IMR-90 (cell line): Measurements from ENCODE around the gene TMEM131. TPM values are rescaled to one million over a fixed set of nuclear protein-coding genes. Genes with fewer than 3 reads are reported as not detected.

Experiments used
- ATAC-seq: fragments of 200-7000 bp; cut with Tn5 transposase; 2 replicates; pipeline ENCODE4 v1.9.1; 2020; ENCODE audit warnings: low read depth, mild to moderate bottlenecking, moderate library complexity
- BruUV-seq: library from RNA; stranded (reverse); fragments of 400-500 nt; replicated peaks from 2 replicates; lab custom pipeline; 2021; lab: Mats Ljungman, UMichigan
- CTCF ChIA-PET: fragments of 300-600 bp; formaldehyde crosslinking; extraction: SDS; loops from one replicate; lab custom pipeline; 2021; ENCODE audit warnings: antibody characterized with exemption; lab: Yijun Ruan, JAX
- POLR2A ChIA-PET: fragments of 300-600 bp; sonication (Branson Sonifier 250); formaldehyde crosslinking; loops from one replicate; lab custom pipeline; 2022; ENCODE audit warnings: antibody characterized with exemption; ENCODE audit not compliant: unreplicated experiment; lab: Charles Lee
- DNase-seq: peaks from one replicate; pipeline ENCODE4 v3.0.0; 2013
- H2AFZ ChIP-seq: replicated peaks from 2 replicates; pipeline ENCODE3; 2013; ENCODE audit warnings: low read length, mild to moderate bottlenecking; ENCODE audit not compliant: poor library complexity
- H2AK5ac ChIP-seq: 2 replicates; pipeline ENCODE4 v1.6.1; 2013; ENCODE audit warnings: low read depth, low read length, inconsistent platforms
- H2AK9ac ChIP-seq: replicated peaks from 2 replicates; pipeline ENCODE3; 2013; ENCODE audit warnings: mild to moderate bottlenecking, low read depth, low read length, moderate library complexity; ENCODE audit not compliant: poor library complexity
- H2BK120ac ChIP-seq: 2 replicates; pipeline ENCODE4 v1.6.1; 2013; ENCODE audit warnings: low read depth, low read length, inconsistent platforms
- H2BK15ac ChIP-seq: 3 replicates; pipeline ENCODE4 v1.6.1; 2013; ENCODE audit warnings: low read depth, low read length, inconsistent platforms
- H2BK20ac ChIP-seq: 2 replicates; pipeline ENCODE4 v1.6.1; 2013; ENCODE audit warnings: low read depth, mild to moderate bottlenecking, inconsistent platforms, low read length, moderate library complexity
- H2BK5ac ChIP-seq: 2 replicates; pipeline ENCODE4 v1.6.1; 2013; ENCODE audit warnings: mild to moderate bottlenecking, low read depth, low read length, inconsistent platforms; ENCODE audit not compliant: poor library complexity, severe bottlenecking
- H3K14ac ChIP-seq: replicated peaks from 2 replicates; pipeline ENCODE4 v1.6.1; 2013; ENCODE audit warnings: low read depth, low read length, inconsistent platforms
- H3K18ac ChIP-seq: 2 replicates; pipeline ENCODE4 v1.6.1; 2013; ENCODE audit warnings: low read depth, low read length, control low read depth
- H3K23ac ChIP-seq: 2 replicates; pipeline ENCODE4 v1.6.1; 2013; ENCODE audit warnings: low read depth, low read length, inconsistent platforms
- H3K27ac ChIP-seq: 2 replicates; pipeline ENCODE4 v1.5.1; 2013; ENCODE audit warnings: mild to moderate bottlenecking, control low read depth, low read length; ENCODE audit not compliant: insufficient read depth
- H3K27me3 ChIP-seq: 2 replicates; pipeline ENCODE4 v1.6.1; 2013; ENCODE audit warnings: low read length; ENCODE audit not compliant: control insufficient read depth, insufficient read depth
- H3K36me3 ChIP-seq: 2 replicates; pipeline ENCODE4 v1.6.1; 2013; ENCODE audit warnings: low read length, mixed read lengths; ENCODE audit not compliant: control insufficient read depth, insufficient read depth
- H3K4ac ChIP-seq: 2 replicates; pipeline ENCODE4 v1.6.1; 2013; ENCODE audit warnings: low read depth, low read length, inconsistent platforms
- H3K4me1 ChIP-seq: 2 replicates; pipeline ENCODE4 v1.6.1; 2013; ENCODE audit warnings: low read length, mixed read lengths; ENCODE audit not compliant: control insufficient read depth, insufficient read depth
- H3K4me2 ChIP-seq: 2 replicates; pipeline ENCODE4 v1.6.1; 2013; ENCODE audit warnings: low read depth, mild to moderate bottlenecking, control low read depth, low read length, moderate library complexity
- H3K4me3 ChIP-seq: 2 replicates; pipeline ENCODE4 v1.5.1; 2013; ENCODE audit warnings: low read depth, mild to moderate bottlenecking, control low read depth, low read length, moderate library complexity; ENCODE audit not compliant: insufficient read depth
- H3K56ac ChIP-seq: 2 replicates; pipeline ENCODE4 v1.6.1; 2013; ENCODE audit warnings: low read length, inconsistent platforms; ENCODE audit not compliant: insufficient read depth; ENCODE audit errors: extremely low read depth
- H3K79me1 ChIP-seq, 2 experiments: 2 replicates each; pipeline ENCODE4 v1.6.1; 2013; ENCODE audit warnings: low read length in 2 of 2, inconsistent platforms in 1 of 2, low read depth in 1 of 2
- H3K9ac ChIP-seq: 2 replicates; pipeline ENCODE4 v1.6.1; 2013; ENCODE audit warnings: low read depth, low read length, control low read depth
- H3K9me1 ChIP-seq: 2 replicates; pipeline ENCODE4 v1.6.1; 2013; ENCODE audit warnings: low read length, inconsistent platforms; ENCODE audit not compliant: insufficient read depth
- H3K9me3 ChIP-seq: 2 replicates; pipeline ENCODE4 v1.6.1; 2013; ENCODE audit warnings: low read length; ENCODE audit not compliant: control insufficient read depth, insufficient read depth
- H4K20me1 ChIP-seq: 2 replicates; pipeline ENCODE4 v1.6.1; 2013; ENCODE audit warnings: low read length, inconsistent platforms; ENCODE audit not compliant: insufficient read depth
- H4K5ac ChIP-seq: 2 replicates; pipeline ENCODE4 v1.6.1; 2013; ENCODE audit warnings: mild to moderate bottlenecking, low read depth, low read length, control low read depth
- H4K8ac ChIP-seq, 2 experiments: 2 replicates each; pipeline ENCODE4 v1.6.1; 2013; ENCODE audit warnings: low read depth in 2 of 2, low read length in 2 of 2, control low read depth in 1 of 2, inconsistent platforms in 1 of 2
- H4K91ac ChIP-seq: 2 replicates; pipeline ENCODE4 v1.6.1; 2013; ENCODE audit warnings: low read depth, low read length, inconsistent platforms; ENCODE audit not compliant: insufficient read depth
- BHLHE40 ChIP-seq: fragments of 150-350 bp; IDR thresholded peaks from 2 replicates; pipeline ENCODE4 v1.6.1; 2016; ENCODE audit warnings: mild to moderate bottlenecking, low read depth, low read length
- CEBPB ChIP-seq: IDR thresholded peaks from 2 replicates; pipeline ENCODE4 v1.6.1; 2012; ENCODE audit warnings: low read depth, low read length, improper control_type of control experiment
- CHD1 ChIP-seq: IDR thresholded peaks from 2 replicates; pipeline ENCODE4 v1.6.1; 2012; ENCODE audit warnings: low read depth, low read length, improper control_type of control experiment
- ELK1 ChIP-seq: fragments of 150-350 bp; IDR thresholded peaks from 2 replicates; pipeline ENCODE4 v1.6.1; 2016; ENCODE audit warnings: low read depth, mild to moderate bottlenecking, low read length, moderate library complexity, borderline replicate concordance
- FOS ChIP-seq: fragments of 150-350 bp; IDR thresholded peaks from 2 replicates; pipeline ENCODE4 v1.6.1; 2016; ENCODE audit warnings: low read depth, low read length
- MAFK ChIP-seq: IDR thresholded peaks from 2 replicates; pipeline ENCODE4 v1.6.1; 2012; ENCODE audit warnings: low read depth, low read length, improper control_type of control experiment
- MAZ ChIP-seq: IDR thresholded peaks from 2 replicates; pipeline ENCODE4 v1.6.1; 2012; ENCODE audit warnings: low read depth, mild to moderate bottlenecking, low read length, improper control_type of control experiment, moderate library complexity, borderline replicate concordance
- MXI1 ChIP-seq: IDR thresholded peaks from 2 replicates; pipeline ENCODE4 v1.6.1; 2012; ENCODE audit warnings: low read depth, mild to moderate bottlenecking, low read length, moderate library complexity, borderline replicate concordance
- NFE2L2 ChIP-seq: fragments of 150-350 bp; IDR thresholded peaks from 2 replicates; pipeline ENCODE4 v1.6.1; 2016; ENCODE audit warnings: low read depth, mild to moderate bottlenecking, low read length
- POLR2A ChIP-seq: IDR thresholded peaks from 2 replicates; pipeline ENCODE4 v1.6.1; 2012; ENCODE audit warnings: mild to moderate bottlenecking, low read depth, low read length
- RAD21 ChIP-seq: IDR thresholded peaks from 2 replicates; pipeline ENCODE4 v1.6.1; 2012; ENCODE audit warnings: low read length, improper control_type of control experiment
- RCOR1 ChIP-seq: IDR thresholded peaks from 2 replicates; pipeline ENCODE4 v1.6.1; 2012; ENCODE audit warnings: mild to moderate bottlenecking, low read length, improper control_type of control experiment; ENCODE audit not compliant: insufficient replicate concordance
- RFX5 ChIP-seq: IDR thresholded peaks from 2 replicates; pipeline ENCODE4 v1.8.0; 2012; ENCODE audit warnings: low read depth, mild to moderate bottlenecking, low read length, moderate library complexity
- SMC3 ChIP-seq: fragments of 150-350 bp; IDR thresholded peaks from 2 replicates; pipeline ENCODE4 v1.6.1; 2016; ENCODE audit warnings: low read depth, mild to moderate bottlenecking, antibody characterized with exemption, low read length, moderate library complexity
- WGBS, 2 experiments: methylation state at CpG; one replicate each; pipeline versions ENCODE4 v1.1.5 to v1.1.7; 2013; ENCODE audit warnings: missing lambda C conversion rate in 2 of 2; ENCODE audit not compliant: insufficient read length in 1 of 2; ENCODE audit errors: extremely low coverage in 2 of 2; 5-methylcytosine and 5-hydroxymethylcytosine counted together
- dilution Hi-C: fragments of 300-500 bp; cut with HindIII; formaldehyde crosslinking; loops from one replicate; pipeline ENCODE4 v1.14.3; 2018; ENCODE audit warnings: low sequenced_read_pairs; ENCODE audit not compliant: unreplicated experiment
- in situ Hi-C: fragments of 300-500 bp; cut with MboI; formaldehyde crosslinking; loops from 3 replicates; pipeline ENCODE4 v1.14.3; 2019; ENCODE audit warnings: low sequenced_read_pairs, inconsistent platforms, mixed read lengths
- intact Hi-C: fragments of 100-400 bp; cut with micrococcal nuclease; formaldehyde crosslinking; loops from 2 replicates; pipeline ENCODE4 v1.10.0; 2022
- polyA plus RNA-seq, 3 experiments: library from polyadenylated mRNA; depleted of rRNA; stranded (reverse); fragments of >200 nt; gene quantifications; 2 replicates each; pipeline ENCODE4 v1.2.3, GENCODE V29; 2012; ENCODE audit warnings: low replicate concordance in 1 of 3
- total RNA-seq: library from RNA; depleted of rRNA; stranded (reverse); fragments of >200 nt; gene quantifications from 2 replicates; pipeline ENCODE4 v1.2.3, GENCODE V29; 2012
- TF ChIP-seq, protein P1 (sequence below): fragments of 150-350 bp; IDR thresholded peaks from 2 replicates; pipeline ENCODE4 v1.6.1; 2017; ENCODE audit warnings: mild to moderate bottlenecking, antibody characterized with exemption, low read length, low read depth
- TF ChIP-seq, protein P2 (sequence below): conservative IDR thresholded peaks from 2 replicates; pipeline ENCODE4 v1.5.1; 2012; ENCODE audit warnings: mild to moderate bottlenecking, low read depth, low read length, improper control_type of control experiment

TMEM131 gene
- total and polyA plus RNA-seq, 2 of the 4 experiments (the other 2 are of a cell fraction): 13.3 to 14.0 TPM

- CTCF ChIA-PET: no interaction called here
- Histone ChIP-seq H3K4me2 (no peak overlapping the region), H3K9me1 (no peaks in the 10 kb centered on the region), H4K20me1 (no peaks in the 10 kb centered on the region), H3K4ac (no peak overlapping the region), H3K27ac (no peak overlapping the region), H2AK9ac (no peak overlapping the region), H3K18ac (no peak overlapping the region), H3K23ac (no peak overlapping the region), H2AK5ac (no peak overlapping the region), H4K5ac (no peak overlapping the region), H2BK5ac (no peak overlapping the region), H3K27me3 (no peaks in the 10 kb centered on the region; the same call in none of the 2 replicates), H3K4me1 (no peaks in the 10 kb centered on the region), H2AFZ (no peak overlapping the region), H4K8ac (no peak overlapping the region), H4K91ac (no peak overlapping the region), H3K9ac (no peak overlapping the region), H3K14ac (no peak overlapping the region), H3K9me3 (no peaks in the 10 kb centered on the region), H3K36me3 (no peaks in the 10 kb centered on the region), H3K4me3 (no peak overlapping the region), H3K56ac (no peak overlapping the region), H2BK15ac (no peak overlapping the region), H3K79me1 (no peaks in the 10 kb centered on the region), H2BK20ac (no peak overlapping the region), H2BK120ac (no peak overlapping the region)
- in situ Hi-C loops (no loop called here), intact Hi-C loops (no loop called here), dilution Hi-C loops (no loop called here)
- no CpG with 5 or more reads among the region's 1 CpG for WGBS, 2 experiments
- DNase-seq (no peak), ATAC-seq (no peak)
- BruUV-seq: no TSS peak
- TF ChIP-seq RCOR1: no peak
- no peak for TF ChIP-seq POLR2A
- no peak for TF ChIP-seq BHLHE40
- no peak for TF ChIP-seq MAFK
- TF ChIP-seq NFE2L2: no peak
- TF ChIP-seq CHD1: no peak
- no peak for TF ChIP-seq CEBPB
- TF ChIP-seq SMC3: no peak
- no peak for TF ChIP-seq RFX5
- TF ChIP-seq ELK1: no peak
- no peak for TF ChIP-seq MXI1
- TF ChIP-seq MAZ: no peak
- TF ChIP-seq, protein P1, sequence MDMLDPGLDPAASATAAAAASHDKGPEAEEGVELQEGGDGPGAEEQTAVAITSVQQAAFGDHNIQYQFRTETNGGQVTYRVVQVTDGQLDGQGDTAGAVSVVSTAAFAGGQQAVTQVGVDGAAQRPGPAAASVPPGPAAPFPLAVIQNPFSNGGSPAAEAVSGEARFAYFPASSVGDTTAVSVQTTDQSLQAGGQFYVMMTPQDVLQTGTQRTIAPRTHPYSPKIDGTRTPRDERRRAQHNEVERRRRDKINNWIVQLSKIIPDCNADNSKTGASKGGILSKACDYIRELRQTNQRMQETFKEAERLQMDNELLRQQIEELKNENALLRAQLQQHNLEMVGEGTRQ: no peak
- no peak for TF ChIP-seq RAD21
- TF ChIP-seq, protein P2, sequence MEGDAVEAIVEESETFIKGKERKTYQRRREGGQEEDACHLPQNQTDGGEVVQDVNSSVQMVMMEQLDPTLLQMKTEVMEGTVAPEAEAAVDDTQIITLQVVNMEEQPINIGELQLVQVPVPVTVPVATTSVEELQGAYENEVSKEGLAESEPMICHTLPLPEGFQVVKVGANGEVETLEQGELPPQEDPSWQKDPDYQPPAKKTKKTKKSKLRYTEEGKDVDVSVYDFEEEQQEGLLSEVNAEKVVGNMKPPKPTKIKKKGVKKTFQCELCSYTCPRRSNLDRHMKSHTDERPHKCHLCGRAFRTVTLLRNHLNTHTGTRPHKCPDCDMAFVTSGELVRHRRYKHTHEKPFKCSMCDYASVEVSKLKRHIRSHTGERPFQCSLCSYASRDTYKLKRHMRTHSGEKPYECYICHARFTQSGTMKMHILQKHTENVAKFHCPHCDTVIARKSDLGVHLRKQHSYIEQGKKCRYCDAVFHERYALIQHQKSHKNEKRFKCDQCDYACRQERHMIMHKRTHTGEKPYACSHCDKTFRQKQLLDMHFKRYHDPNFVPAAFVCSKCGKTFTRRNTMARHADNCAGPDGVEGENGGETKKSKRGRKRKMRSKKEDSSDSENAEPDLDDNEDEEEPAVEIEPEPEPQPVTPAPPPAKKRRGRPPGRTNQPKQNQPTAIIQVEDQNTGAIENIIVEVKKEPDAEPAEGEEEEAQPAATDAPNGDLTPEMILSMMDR: no peak
- no peak for TF ChIP-seq FOS
- POLR2A ChIA-PET: no interaction called here
Observed at GRCh38 chr2:98043101-98043500, 47.4 kb upstream of the TMEM131 start.
